Small intestine (tissue), 7 donors: ENCODE data around the gene HBM. TPM values are rescaled to one million over a fixed set of nuclear protein-coding genes. Genes with fewer than 3 reads are reported as not detected.
"Not testable (repeated sequence)": the region's sequence is repeated elsewhere in the genome, so short reads cannot be mapped to it uniquely, and the experiment has no call there.

Source experiments
- DNase-seq, 2 donors: peaks; one replicate each; pipeline versions ENCODE4 v3.0.0 to v3.0.0-alpha.2; 2013
- FAIRE-seq: peaks from 2 replicates; lab custom pipeline; 2012; peaks lifted over from hg19 to GRCh38; lab: Jason Lieb, UNC
- H3K27ac ChIP-seq, 3 donors: one replicate each; pipeline ENCODE4 v1.5.1; 2013; ENCODE audit warnings: low read length in 2 of 3, mild to moderate bottlenecking in 2 of 3, control low read depth in 1 of 3, inconsistent platforms in 1 of 3, low read depth in 1 of 3, moderate library complexity in 1 of 3
- H3K27me3 ChIP-seq, 3 donors: one replicate each; pipeline ENCODE4 v1.6.1; 2013; ENCODE audit warnings: low read length in 3 of 3, inconsistent platforms in 1 of 3; ENCODE audit not compliant: control insufficient read depth in 3 of 3, insufficient read depth in 3 of 3
- H3K36me3 ChIP-seq, 3 donors: one replicate each; pipeline ENCODE4 v1.6.1; 2013; ENCODE audit warnings: low read length in 3 of 3, inconsistent platforms in 1 of 3, low read depth in 1 of 3, mild to moderate bottlenecking in 1 of 3, moderate library complexity in 1 of 3; ENCODE audit not compliant: control insufficient read depth in 3 of 3, insufficient read depth in 2 of 3
- H3K4me1 ChIP-seq, 3 donors: one replicate each; pipeline ENCODE4 v1.6.1; 2013; ENCODE audit warnings: low read length in 2 of 3, inconsistent platforms in 1 of 3, low read depth in 1 of 3, mild to moderate bottlenecking in 1 of 3, moderate library complexity in 1 of 3; ENCODE audit not compliant: control insufficient read depth in 3 of 3, insufficient read depth in 2 of 3
- H3K4me3 ChIP-seq, 3 donors: one replicate each; pipeline ENCODE4 v1.5.1; 2013; ENCODE audit warnings: low read length in 3 of 3, control low read depth in 1 of 3, inconsistent platforms in 1 of 3, low read depth in 1 of 3, mild to moderate bottlenecking in 1 of 3, moderate library complexity in 1 of 3
- H3K9me3 ChIP-seq, 2 donors: one replicate each; pipeline ENCODE4 v1.6.1; 2013; ENCODE audit warnings: low read depth in 1 of 2, low read length in 1 of 2; ENCODE audit not compliant: control insufficient read depth in 2 of 2, insufficient read depth in 1 of 2
- WGBS, 3 donors: extraction: QIAGEN DNeasy Blood & Tissue Kit; methylation state at CpG; one replicate each; pipeline ENCODE4 v1.1.7; 2013; 5-methylcytosine and 5-hydroxymethylcytosine counted together
- polyA plus RNA-seq, 4 donors: library from polyadenylated mRNA; stranded (reverse) in 3 of 4; unstranded in 1 of 4; fragments of 200-250 nt in 3 of 4; fragments of 120-200 nt in 1 of 4; gene quantifications; one replicate each; pipeline versions ENCODE4 v1.2.1 to v1.2.3, GENCODE V29; 2013
- donor health status: healthy with polysubstance abuse.
- donor health status: control.
- donor health status: control.
- donor health status: Bipolar disorder and iron deficiency.
- donor health status: healthy.

The HBM gene
- polyA plus RNA-seq, 4 donors, result 1.8 TPM; not detected in 3

- DNase-seq (no peak), FAIRE-seq (no peak)
- peaks cover 0 to 33% (median 11%) of the 10 kb centered on the region in 3 donors for H3K27me3 ChIP-seq
- whole genome bisulfite sequencing, 3 donors, result 56 to 69% (median 65%) methylated on average over 11 to 18 of the region's 18 CpGs
- H3K9me3 ChIP-seq, result no peaks in the 10 kb centered on the region
- no peak overlapping the region for H3K4me3 ChIP-seq
- no peak overlapping the region for H3K27ac ChIP-seq
- peaks cover 0 to 6% (median under 1%) of the 10 kb centered on the region in 3 donors for H3K4me1 ChIP-seq
- no peaks in the 10 kb centered on the region for H3K36me3 ChIP-seq
Observed at GRCh38 chr16:160691-161190, 5.0 kb upstream of the HBM start.

- H3K9me3 ChIP-seq, result no peaks in the 10 kb centered on the region
- H3K4me3 ChIP-seq, result no peak overlapping the region
- peaks cover 5 to 37% (median 20%) of the 10 kb centered on the region in 3 donors for H3K27me3 ChIP-seq
- H3K36me3 ChIP-seq, result no peaks in the 10 kb centered on the region
- FAIRE-seq (no peak), DNase-seq (no peak)
- peaks cover 0 to 6% (median 3%) of the 10 kb centered on the region in 3 donors for H3K4me1 ChIP-seq
- H3K27ac ChIP-seq, result no peak overlapping the region
- 75 to 86% (median 84%) methylated on average over 12 to 13 of the region's 13 CpGs for WGBS, 3 donors
Observed at GRCh38 chr16:162271-162991, 3.3 kb upstream of the HBM start.

GRCh38 chr16:163139-163538 is 2.6 kb upstream of the HBM start:
- 79 to 83% (median 81%) methylated on average over 9 to 10 of the region's 10 CpGs for WGBS, 3 donors
- not testable (repeated sequence) for FAIRE-seq, H3K4me3 ChIP-seq

GRCh38 chr16:163696-164095 is 2.1 kb upstream of the HBM start:
- not testable (repeated sequence) for FAIRE-seq

More at GRCh38 chr16:163139-163538, 2.6 kb upstream of the HBM start:
- H3K27ac ChIP-seq, H3K36me3 ChIP-seq, H3K4me1 ChIP-seq, DNase-seq, H3K9me3 ChIP-seq: not testable (repeated sequence)
- H3K27me3 ChIP-seq, result peaks cover 5 to 44% (median 23%) of the 10 kb centered on the region in 3 donors

GRCh38 chr16:164134-164823 is 1.5 kb upstream of the HBM start:
- not testable (repeated sequence) for FAIRE-seq, H3K27ac ChIP-seq, H3K9me3 ChIP-seq, H3K4me1 ChIP-seq, H3K4me3 ChIP-seq, H3K36me3 ChIP-seq, DNase-seq
- 1% methylated on average over 30 of the region's 80 CpGs; no CpG with 5 or more reads in 2 of the 3 donors for WGBS, 3 donors
- peaks cover 5 to 53% (median 28%) of the 10 kb centered on the region in 3 donors for H3K27me3 ChIP-seq

More at GRCh38 chr16:163696-164095, 2.1 kb upstream of the HBM start:
- H3K27ac ChIP-seq, H3K36me3 ChIP-seq, H3K9me3 ChIP-seq, H3K4me3 ChIP-seq, H3K4me1 ChIP-seq, DNase-seq: not testable (repeated sequence)
- WGBS, 3 donors, result 0 to 25% methylated on average over 1 to 2 of the region's 3 CpGs; no CpG with 5 or more reads in 1 of the 3 donors
- H3K27me3 ChIP-seq, result peaks cover 5 to 49% (median 24%) of the 10 kb centered on the region in 3 donors

GRCh38 chr16:164827-165538 is 795 bp upstream of the HBM start:
- FAIRE-seq (no peak), DNase-seq (no peak)
- Histone ChIP-seq H3K9me3 (no peaks in the 10 kb centered on the region), H3K4me1 (peaks cover 0 to 6% (median 3%) of the 10 kb centered on the region in 3 donors), H3K36me3 (no peaks in the 10 kb centered on the region), H3K27ac (no peak overlapping the region), H3K4me3 (no peak overlapping the region), H3K27me3 (peaks cover 5 to 52% (median 31%) of the 10 kb centered on the region in 3 donors)
- WGBS, 3 donors, result 4 to 12% (median 6%) methylated on average over 30 to 52 of the region's 77 CpGs

GRCh38 chr16:166375-167121 is 770 bp downstream of the HBM start:
- H3K4me1 ChIP-seq, result peaks cover 0 to 6% (median 3%) of the 10 kb centered on the region in 3 donors
- peaks cover 5 to 58% (median 34%) of the 10 kb centered on the region in 3 donors for H3K27me3 ChIP-seq
- H3K36me3 ChIP-seq, result no peaks in the 10 kb centered on the region
- WGBS, 3 donors, result 5 to 6% (median 5%) methylated on average over 42 to 45 of the region's 45 CpGs
- no peak for DNase-seq
- no peaks in the 10 kb centered on the region for H3K9me3 ChIP-seq
- no peak overlapping the region for H3K4me3 ChIP-seq
- H3K27ac ChIP-seq, result no peak overlapping the region
- no peak for FAIRE-seq
